RWPE2 (cell line): ENCODE data around the gene CRHR1.
"Not testable (repeated sequence)": the region's sequence is repeated elsewhere in the genome, so short reads cannot be mapped to it uniquely, and the experiment has no call there.

Experiments used
- ATAC-seq: fragments of 200-7000 bp; cut with Tn5 transposase; 3 replicates; pipeline ENCODE4 v1.9.1; 2021; ENCODE audit warnings: low read depth
- DNase-seq: peaks from one replicate; pipeline ENCODE4 v3.0.0-alpha.2; 2020; ENCODE audit warnings: low spot score
- H3K27ac ChIP-seq: fragments of 450-650 bp; 2 replicates; pipeline ENCODE4 v1.5.1; 2017; ENCODE audit warnings: mild to moderate bottlenecking; ENCODE audit not compliant: poor library complexity, severe bottlenecking
- H3K27me3 ChIP-seq: fragments of 250-450 bp; sonication (Bioruptor Pico); 2 replicates; pipeline ENCODE4 v1.5.1; 2021; ENCODE audit warnings: mild to moderate bottlenecking, moderate library complexity; ENCODE audit not compliant: insufficient read depth, poor library complexity, severe bottlenecking
- H3K36me3 ChIP-seq: fragments of 250-450 bp; sonication (Bioruptor Pico); 2 replicates; pipeline ENCODE4 v1.5.1; 2020; ENCODE audit warnings: low read depth, mild to moderate bottlenecking, moderate library complexity
- H3K4me1 ChIP-seq: fragments of 250-450 bp; sonication (Bioruptor Pico); 2 replicates; pipeline ENCODE4 v1.5.1; 2021; ENCODE audit warnings: mild to moderate bottlenecking, moderate library complexity; ENCODE audit not compliant: insufficient read depth, poor library complexity, severe bottlenecking
- H3K4me3 ChIP-seq: fragments of 250-450 bp; sonication (Bioruptor Pico); 2 replicates; pipeline ENCODE4 v1.5.1; 2021; ENCODE audit warnings: mild to moderate bottlenecking, moderate library complexity; ENCODE audit not compliant: severe bottlenecking
- H3K9me3 ChIP-seq: fragments of 250-450 bp; sonication (Bioruptor Pico); 2 replicates; pipeline ENCODE4 v1.5.1; 2021; ENCODE audit warnings: mild to moderate bottlenecking, moderate library complexity; ENCODE audit not compliant: severe bottlenecking
- CTCF ChIP-seq: fragments of 450-650 bp; IDR thresholded peaks from one replicate; pipeline ENCODE4 v1.5.1; 2017; ENCODE audit warnings: mild to moderate bottlenecking, moderate library complexity; ENCODE audit not compliant: poor library complexity, severe bottlenecking

The CRHR1 gene

GRCh38 chr17:45742251-45742650 is 41.9 kb upstream of the CRHR1 start:
- no peak overlapping the region for H3K27ac ChIP-seq
- H3K9me3 ChIP-seq: no peaks in the 10 kb centered on the region
- H3K36me3 ChIP-seq: no peaks in the 10 kb centered on the region
- no peak for ATAC-seq
- TF ChIP-seq CTCF: no peak
- DNase-seq: no peak
- no peaks in the 10 kb centered on the region for H3K4me1 ChIP-seq
- H3K4me3 ChIP-seq: no peak overlapping the region
- H3K27me3 ChIP-seq: no peaks in the 10 kb centered on the region

- no peaks in the 10 kb centered on the region for H3K4me1 ChIP-seq
- H3K36me3 ChIP-seq: no peaks in the 10 kb centered on the region
- H3K27ac ChIP-seq: no peak overlapping the region
- TF ChIP-seq CTCF: no peak
- ATAC-seq (no peak), DNase-seq (no peak)
- H3K27me3 ChIP-seq: no peaks in the 10 kb centered on the region
- H3K4me3 ChIP-seq: no peak overlapping the region
- no peaks in the 10 kb centered on the region for H3K9me3 ChIP-seq
These were observed 40.3 kb upstream of the CRHR1 start for GRCh38 chr17:45743626-45744326.

- not testable (repeated sequence) for H3K27ac ChIP-seq, DNase-seq, ATAC-seq, H3K27me3 ChIP-seq, H3K36me3 ChIP-seq, H3K9me3 ChIP-seq, H3K4me1 ChIP-seq, H3K4me3 ChIP-seq
These were observed 39.3 kb upstream of the CRHR1 start for GRCh38 chr17:45744826-45745225.

- ATAC-seq: no peak
- Histone ChIP-seq H3K27me3 (no peaks in the 10 kb centered on the region), H3K4me1 (no peaks in the 10 kb centered on the region), H3K27ac (no peak overlapping the region), H3K4me3 (no peak overlapping the region), H3K36me3 (no peaks in the 10 kb centered on the region), H3K9me3 (no peaks in the 10 kb centered on the region)
- TF ChIP-seq CTCF: no peak
- no peak for DNase-seq
These were observed 38.3 kb upstream of the CRHR1 start for GRCh38 chr17:45745601-45746494.

- ATAC-seq (no peak), DNase-seq (no peak)
- no peaks in the 10 kb centered on the region for H3K9me3 ChIP-seq
- no peak for TF ChIP-seq CTCF
- peaks cover 10% of the 10 kb centered on the region for H3K27me3 ChIP-seq
- H3K27ac ChIP-seq: no peak overlapping the region
- H3K36me3 ChIP-seq: no peaks in the 10 kb centered on the region
- no peaks in the 10 kb centered on the region for H3K4me1 ChIP-seq
- no peak overlapping the region for H3K4me3 ChIP-seq
These were observed 36.2 kb upstream of the CRHR1 start for GRCh38 chr17:45747911-45748310.
